ENCODE measurements around the gene AMOTL1.

The AMOTL1 gene

DNA sequence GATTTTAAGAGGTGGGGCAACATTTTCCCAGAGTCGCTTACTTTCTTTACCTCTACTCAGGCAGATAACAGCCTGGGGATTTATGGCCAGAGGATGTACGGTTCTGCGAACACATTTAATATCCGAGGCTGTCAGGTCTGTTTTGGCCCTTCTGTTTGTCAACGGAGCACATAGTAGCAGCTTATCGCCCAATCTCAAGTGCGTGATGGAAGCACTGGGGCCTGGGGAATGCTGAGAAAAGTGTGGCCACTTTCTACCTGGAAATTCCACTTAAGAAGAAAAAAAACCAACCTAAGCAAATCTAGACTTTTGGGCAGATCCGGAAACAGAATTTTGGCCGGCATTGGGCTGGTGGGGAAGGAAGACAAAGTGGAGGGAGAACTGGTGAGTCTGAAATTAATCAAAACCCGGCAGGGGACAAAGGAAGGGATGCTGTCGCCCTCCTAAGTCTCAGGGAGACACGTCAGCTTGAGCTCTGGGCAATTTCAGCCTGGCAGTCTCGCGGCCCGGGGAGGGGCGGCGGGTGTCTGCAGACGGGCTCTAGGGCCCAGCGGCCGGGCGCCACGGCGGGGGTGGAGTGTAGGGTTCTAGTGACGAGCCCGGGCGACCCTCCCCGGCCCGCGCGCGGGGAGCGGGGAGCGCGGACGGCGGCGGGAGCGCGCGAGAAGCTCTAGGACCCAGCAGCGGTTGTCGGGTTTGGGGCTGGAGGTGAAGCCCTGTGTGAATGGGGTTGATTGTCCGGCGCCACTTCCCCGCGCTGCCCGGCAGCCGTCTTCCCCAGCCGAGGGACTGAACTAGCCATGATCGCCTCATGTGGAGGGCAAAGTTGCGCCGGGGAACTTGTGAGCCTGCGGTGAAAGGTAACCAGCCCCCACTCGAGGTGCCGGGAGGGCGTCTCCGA is at the start of gene AMOTL1:
Gene AMOTL1, plus strand, starts transcription at position 656 of the 901 bp plus-strand sequence. Its CDS starts 156 bp downstream, at position 812.
- DNase-seq = peak; percentile 70

- DNase-seq = no peak
Observed at GRCh38 chr11:94719876-94720275, 48.3 kb upstream of the AMOTL1 start.

DNA sequence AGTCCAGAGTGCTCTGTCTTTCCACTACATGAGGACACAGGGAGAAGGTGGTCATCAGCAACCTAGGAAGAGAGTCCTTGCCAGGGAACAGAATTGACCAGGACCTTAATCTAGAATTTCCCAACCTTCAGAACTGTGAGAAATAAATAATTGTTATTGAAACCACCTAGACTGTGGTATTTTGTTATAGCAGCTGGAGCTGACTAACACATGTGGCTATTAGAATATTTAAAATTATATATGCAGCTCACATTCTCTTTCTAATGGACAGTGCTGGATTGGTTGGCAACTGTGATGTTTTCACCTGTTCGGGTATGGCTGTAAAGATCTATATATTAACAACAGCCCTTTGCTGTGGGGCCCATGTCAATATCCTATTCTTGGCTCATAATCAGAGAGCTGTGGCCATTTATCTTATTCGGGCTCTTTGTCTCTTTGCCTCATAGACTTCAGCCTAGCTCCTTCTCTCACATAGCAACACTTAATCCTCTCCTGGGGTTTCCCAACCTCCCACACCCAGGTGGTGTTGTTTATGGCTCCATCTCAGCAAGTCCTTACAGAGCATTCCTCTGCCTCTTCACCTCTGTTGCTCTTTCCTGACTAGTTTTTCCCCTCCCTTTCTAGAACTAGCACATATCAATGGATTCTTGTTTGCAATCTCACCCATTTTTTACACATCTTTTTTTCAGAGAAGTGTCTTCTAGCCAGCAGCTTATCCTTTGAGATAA is 46.4 kb upstream of the AMOTL1 start:
- no peak for DNase-seq

DNA sequence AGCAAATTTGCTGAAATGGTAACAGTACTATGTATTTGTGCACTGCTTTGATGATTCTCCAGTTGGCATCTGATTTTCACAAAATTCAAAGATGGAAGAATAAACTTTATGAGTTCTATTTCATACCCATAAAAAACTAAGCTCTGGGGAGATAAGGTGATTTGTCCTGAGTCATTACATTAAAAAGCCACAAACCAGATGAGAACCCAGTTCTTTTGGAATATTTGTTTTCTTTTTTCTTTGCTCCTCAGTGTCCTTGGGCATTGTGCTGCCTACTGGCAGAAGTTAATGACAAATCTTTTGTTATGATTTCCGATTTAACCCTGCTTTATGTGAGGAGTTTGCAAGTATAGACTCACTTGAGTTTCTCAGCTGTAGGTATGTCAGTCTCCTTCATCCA is 45.4 kb upstream of the AMOTL1 start:
- no peak for DNase-seq

- no peak for DNase-seq
Observed at GRCh38 chr11:94725097-94725496, 43.1 kb upstream of the AMOTL1 start.

- no peak for DNase-seq
Observed at GRCh38 chr11:94727819-94728218, 40.3 kb upstream of the AMOTL1 start.

DNA sequence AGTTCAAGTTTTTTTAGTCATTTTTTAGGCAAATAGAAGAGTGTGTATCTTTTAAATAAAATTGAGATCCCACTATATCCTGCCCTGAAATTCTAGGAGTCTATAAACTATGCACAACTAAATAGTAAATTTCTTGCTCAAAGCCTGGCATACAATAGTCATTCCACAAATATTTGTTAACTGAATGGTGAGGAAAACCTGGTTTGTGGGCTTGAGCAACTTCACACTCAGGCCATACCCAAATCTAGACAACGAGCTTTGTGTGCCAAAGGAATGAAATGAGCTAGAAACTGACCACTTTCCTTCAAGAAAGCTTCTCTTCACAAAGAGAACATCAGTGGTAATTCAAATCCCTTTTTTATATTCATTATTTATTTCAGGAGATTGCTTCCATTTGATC is 39.6 kb upstream of the AMOTL1 start:
- no peak for DNase-seq

GRCh38 chr11:94728966-94729751 is 39.0 kb upstream of the AMOTL1 start:
- no peak for DNase-seq

GRCh38 chr11:94730153-94730552 is 38.0 kb upstream of the AMOTL1 start:
- DNase-seq = no peak

DNA sequence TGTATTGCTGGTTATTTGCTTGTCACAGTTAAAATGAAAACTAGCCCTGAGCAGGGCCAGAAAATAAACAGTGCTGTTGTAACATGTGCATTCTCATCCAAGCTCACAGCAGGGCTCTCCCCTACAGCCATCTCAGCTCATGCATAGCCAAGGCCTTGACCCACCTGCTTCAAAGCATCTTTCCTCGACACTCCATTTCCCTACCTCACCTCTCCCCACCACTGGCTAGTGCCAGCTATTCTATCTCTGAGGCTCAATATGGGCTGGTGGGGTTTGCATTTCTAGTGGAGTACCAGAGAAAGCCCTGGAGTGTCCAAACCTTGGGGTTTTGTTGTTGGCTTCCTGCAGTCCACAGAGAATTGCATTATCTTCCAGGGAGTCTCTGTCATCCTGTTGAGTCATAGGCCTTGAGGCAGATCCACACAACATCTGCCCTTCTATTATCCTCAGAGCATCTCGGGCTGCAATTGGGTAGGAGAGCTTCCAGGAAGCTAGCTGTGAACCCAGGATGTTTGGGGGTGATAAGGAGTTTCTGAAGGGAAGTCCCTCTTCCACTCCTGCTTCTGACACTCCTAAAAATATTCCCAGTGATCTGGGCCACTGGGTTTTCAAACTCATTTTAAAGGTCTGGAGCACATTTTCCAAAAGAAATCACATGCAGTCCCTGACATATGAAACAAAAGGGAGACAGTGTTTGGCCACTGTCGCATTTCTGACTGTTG is 36.1 kb upstream of the AMOTL1 start:
- no peak for DNase-seq

GRCh38 chr11:94732617-94733281 is 35.4 kb upstream of the AMOTL1 start:
- no peak for DNase-seq

GRCh38 chr11:94734563-94735275 is 33.4 kb upstream of the AMOTL1 start:
- no peak for DNase-seq

DNA sequence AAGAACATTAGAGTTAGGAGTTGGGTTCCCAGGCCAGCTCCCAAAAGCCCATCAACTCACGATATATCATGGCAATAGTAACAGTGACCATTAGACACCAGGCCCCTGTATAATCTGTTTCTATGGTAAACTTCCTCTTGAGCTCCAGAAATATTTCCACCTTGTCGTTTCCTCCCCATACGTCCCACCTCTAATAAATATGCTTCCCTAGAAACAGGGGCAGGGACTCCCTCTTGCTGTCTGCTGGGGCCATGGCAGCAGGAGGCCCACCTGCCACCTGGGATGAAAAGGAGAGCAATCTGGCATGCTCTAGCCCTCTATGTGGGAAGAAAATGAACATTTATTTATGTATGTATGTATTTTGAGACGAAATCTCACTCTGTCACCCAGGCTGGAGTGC is 32.2 kb upstream of the AMOTL1 start:
- DNase-seq = no peak

DNA sequence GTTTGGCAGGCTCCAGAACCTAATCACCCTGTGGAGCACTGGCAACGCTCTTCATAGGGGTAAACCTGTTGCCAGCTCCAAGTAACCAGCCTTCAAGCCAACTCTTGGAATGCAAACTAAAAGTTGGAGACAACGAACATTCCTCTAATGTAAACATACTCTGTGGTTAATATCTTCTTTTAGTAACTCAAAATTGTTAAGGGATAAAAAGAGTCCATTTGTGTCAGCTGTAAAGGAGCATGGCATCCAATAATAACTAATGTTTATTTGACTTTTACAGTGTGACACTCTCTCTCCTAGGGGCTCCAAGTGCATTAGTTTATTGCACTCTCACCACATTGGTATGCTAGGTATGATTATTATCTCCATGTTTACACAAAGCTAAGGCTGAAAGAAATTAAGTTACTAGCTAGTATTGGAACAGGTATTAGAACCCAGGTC is 31.0 kb upstream of the AMOTL1 start:
- DNase-seq = no peak

GRCh38 chr11:94738746-94739145 is 29.4 kb upstream of the AMOTL1 start:
- DNase-seq = no peak

DNA sequence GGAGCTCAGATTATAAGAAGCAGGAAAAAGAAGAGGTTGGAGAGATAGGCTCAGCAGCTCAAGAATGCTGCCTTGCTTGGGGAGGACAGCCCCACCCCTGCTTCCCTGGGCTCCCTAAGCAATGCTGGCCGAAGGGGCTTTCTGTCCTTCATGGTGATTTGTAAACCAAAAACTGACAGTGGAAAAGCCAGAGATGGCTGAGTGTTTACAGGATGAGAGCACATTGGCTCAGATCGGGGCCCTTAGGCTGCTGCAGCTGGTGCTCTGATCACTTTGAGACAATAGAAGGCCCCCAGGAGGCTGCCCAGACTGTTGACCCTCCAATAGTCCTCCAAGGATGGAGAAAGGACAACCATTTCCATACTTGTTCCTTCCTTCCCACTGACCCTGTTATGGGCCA is 28.8 kb upstream of the AMOTL1 start:
- no peak for DNase-seq

DNA sequence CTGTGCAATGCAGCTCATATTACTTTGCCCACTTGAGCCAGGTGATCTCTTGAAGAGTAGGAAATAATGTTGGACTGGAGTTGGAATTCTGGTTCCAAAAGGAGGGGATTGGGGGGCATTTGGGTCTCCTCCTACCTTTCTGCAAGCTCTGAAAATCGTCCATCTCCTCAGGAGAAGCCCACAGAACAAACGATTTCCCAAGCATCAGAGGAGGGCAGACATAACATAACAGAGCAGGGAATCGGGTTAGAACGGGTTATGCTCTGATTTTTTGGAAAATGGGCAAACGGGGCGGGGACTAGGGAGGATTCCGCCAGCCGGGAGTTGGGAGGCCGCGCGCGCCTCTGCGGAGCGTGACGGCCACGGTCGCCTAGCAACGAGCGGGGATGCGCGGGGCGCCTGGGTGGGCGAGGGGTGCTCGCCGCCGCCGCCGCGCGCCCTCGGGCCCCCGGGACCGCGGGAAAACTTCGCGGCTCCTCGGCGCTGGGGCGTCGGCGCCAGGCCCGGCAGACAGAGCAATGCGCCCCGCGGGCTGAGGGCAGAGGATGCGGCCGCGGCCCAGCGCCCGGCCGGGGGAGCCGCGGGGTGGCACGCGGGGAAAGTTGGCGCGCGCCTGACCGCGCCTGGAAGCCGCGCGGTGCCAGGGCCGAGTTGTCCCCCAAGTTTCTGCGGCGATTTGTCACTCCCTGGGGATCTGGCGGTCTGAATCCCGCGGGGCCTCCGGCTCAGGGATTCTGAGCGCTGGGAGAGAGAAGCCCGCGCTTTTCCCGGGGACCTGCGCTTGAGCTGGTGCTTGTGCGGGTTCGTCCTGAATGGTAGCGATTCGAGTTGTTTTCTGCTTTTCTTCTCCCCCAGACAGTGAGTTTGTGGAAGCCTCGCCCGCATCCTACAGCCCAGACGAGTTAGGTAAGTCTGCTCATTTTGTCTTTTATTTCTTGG is 27.8 kb upstream of the AMOTL1 start:
- DNase-seq = no peak

DNA sequence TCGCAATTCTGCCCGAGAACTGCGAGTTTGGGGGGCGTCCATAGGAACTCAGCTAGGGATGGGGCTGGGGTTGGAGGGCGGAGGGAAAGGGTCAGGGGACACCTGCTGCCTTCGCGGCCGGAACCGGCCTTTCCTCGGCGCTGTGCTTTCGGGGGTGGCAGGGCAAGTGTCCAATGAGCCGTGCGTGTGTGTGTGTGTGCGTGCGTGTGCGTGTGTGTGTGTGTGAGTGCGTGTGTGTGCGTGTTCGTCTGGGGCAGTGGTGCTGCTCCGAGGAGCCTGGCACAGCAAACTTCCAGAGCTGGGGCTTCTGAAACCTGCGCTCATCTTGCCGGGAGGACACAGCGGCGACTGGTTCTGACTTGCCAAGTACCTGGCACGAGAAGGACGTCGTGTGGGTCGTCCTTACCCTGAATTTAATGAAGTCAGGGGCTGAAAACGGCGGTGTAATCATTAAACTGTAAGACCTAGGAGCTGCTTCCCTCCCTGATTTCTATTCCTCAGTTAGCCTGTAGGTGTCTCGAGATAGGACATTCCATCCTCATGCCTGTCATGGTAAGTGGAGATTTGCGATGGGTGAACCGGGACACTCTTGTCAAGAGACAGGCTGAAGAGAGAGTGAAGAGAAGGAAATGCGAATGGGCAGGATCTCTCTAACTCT is 27.0 kb upstream of the AMOTL1 start:
- DNase-seq = peak; percentile 64

DNA sequence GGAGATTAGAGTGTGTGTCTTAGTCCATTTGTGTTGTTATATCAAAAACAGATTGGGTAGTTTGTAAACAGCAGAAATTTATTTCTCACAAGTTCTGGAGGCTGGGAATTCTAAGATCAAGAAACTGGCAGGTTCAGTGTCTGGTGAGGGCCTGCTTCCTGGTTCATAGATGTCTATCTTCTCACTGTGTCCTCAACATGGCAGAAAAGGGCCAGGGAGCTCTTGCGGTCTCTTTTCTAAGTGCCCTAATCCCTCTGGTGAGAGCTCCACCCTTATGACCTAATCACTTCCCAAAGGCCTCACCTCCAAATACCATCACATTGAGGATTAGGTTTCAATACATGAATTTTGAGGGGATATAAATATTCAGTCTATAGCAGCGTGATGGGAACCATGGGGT is 25.5 kb upstream of the AMOTL1 start:
- no peak for DNase-seq

DNA sequence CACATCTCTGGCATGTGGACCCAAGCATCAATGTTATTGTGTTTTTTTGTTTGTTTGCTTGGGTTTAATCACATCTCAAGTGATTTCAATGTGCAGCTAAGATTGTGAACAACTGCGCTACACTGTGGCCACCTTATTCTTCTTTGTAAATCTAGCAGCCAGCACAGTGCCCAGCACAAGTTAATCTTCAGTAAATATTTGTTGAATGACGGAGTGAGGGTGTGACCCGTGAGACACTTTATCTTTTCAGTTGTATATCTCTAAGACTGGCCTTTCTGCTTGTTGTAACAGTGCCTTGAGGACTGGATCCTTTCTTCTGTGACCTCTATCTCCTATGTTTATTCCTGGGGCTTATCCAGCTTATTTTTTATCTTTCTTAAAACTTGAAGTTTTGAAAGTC is 21.4 kb upstream of the AMOTL1 start:
- no peak for DNase-seq
